IPS-NIHi11 (cell line): ENCODE data around the gene GRB10.

ENCODE experiments used
- DNase-seq: peaks from one replicate; pipeline ENCODE4 v3.0.0; 2012; ENCODE audit warnings: mixed read lengths, low spot score

GRB10 gene

GRCh38 chr7:50653126-50653864 lies 129.4 kb downstream of the GRB10 start:
- DNase-seq: no peak

GRCh38 chr7:50652400-50653125 lies 130.1 kb downstream of the GRB10 start:
- no peak for DNase-seq

DNA sequence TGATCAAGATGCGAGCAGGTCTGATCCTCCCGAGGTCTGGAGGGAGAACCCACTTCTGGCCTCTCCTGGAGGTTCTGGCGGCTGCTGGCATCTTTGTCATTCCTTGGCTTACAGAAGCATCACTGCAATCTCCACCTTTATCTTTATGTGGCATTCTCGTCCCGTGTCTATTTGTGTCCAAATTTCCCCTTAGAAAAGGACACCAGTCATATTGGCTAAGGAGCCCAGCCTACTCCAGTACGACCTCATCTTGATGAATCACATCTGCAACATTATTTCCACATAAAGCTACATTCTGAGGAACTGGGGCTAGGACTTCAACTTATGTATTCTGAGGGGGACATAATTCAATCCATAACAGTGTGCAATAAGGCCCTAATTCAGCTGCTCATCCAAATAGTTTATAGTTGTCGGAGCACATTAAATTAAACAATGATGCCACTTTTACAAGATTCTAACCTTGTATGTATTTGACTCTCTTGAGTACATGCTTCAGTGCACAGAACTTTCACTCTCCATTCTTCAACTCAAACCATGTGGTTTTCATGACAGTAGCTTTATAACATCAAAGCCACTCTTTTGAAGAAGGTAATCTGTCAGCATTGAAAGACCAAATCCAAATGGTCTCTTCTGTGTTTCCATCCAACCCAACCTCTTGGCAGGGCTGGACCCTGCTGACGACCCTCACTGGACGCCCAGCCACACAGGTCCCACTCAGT lies 131.3 kb downstream of the GRB10 start:
- no peak for DNase-seq

DNA sequence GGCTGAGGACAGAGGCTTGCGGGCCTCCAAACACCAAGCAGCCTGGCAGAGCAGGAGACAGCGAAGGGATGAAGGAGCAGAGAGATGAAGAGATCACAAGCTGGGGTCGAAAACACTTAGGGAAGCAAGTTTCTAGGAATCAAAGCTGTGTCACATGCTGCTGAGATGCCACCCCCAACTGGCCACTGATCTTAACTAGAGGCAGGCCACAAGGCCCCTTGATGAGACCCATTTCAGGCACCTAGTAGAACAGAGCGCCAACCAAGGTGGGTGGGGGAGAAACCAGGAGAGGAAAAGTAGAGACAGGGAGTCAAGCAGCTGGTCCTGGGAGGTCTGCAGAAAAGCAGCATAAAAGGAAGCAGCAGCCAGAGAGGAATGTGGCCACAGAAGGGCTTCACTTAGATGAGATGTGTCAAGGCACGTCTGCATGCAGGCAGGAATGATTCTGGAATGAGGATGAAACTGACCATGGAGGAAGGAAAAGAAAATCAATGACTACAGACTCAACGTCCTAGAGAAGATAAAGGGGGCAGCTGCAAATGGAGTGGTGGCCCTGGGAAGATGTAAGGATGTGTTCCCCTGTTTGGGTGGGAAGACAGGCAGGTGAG lies 132.5 kb downstream of the GRB10 start:
- DNase-seq: no peak

DNA sequence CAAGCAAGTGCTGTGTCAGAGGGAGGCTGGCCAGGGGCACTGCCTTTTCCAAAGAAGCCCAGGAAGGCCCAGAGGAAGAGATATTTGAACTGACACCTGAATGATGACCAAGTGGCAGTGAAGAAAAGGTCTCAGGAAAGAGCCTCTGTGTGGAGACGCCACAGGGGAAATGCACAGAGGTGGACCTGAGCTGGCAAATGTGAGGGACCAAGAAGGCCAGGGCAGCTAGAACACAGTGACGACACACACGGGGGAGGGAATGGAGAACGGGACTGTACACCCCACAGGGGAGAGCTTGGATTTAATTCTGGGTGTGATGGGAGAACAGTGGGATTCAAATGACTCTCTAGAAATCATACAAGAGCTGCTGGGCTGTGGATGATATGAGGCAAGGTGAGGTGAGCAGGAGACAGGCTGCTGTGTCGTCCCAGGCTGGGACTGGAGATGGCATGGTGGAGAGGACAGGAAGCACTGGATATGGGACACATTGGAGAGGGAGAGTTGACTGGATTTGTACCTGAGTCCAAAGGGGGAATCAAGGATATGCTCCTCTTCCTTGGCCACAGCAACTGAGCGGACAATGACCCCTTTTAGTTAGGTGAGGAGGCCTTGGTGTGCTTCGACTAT lies 133.3 kb downstream of the GRB10 start:
- no peak for DNase-seq

DNA sequence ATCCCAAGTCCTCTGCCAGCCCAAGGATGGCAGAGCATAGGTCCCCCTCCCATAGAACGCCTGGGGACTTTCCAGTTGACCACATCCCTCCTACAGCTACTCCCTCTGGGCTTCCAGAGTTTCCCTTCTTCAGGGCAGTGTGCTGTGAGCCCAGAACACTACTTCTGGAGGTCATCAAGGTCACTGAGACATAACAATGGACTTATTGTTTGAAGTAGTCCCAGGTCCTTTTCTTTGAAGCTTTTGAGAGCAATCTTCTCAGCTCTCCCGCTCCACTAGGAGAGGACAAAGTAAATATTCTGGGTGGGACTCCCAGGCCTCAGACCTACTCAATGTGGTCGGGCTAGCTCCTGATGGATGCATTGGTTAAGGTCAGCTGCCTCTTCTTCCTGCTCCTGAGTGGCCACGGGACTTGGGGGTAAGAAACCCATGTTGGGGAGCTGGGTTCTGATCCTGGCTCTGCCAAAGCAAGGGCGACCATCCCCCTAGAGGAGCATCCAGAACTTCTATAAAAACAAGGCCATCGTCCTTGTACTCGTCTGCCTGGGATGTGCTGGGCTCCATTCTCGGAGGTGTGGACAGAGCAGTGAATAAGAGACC lies 134.0 kb downstream of the GRB10 start:
- DNase-seq: no peak

GRCh38 chr7:50648076-50648475 lies 134.6 kb downstream of the GRB10 start:
- no peak for DNase-seq

GRCh38 chr7:50647286-50647980 lies 135.3 kb downstream of the GRB10 start:
- DNase-seq: no peak

GRCh38 chr7:50646069-50646468 lies 136.6 kb downstream of the GRB10 start:
- DNase-seq: no peak

DNA sequence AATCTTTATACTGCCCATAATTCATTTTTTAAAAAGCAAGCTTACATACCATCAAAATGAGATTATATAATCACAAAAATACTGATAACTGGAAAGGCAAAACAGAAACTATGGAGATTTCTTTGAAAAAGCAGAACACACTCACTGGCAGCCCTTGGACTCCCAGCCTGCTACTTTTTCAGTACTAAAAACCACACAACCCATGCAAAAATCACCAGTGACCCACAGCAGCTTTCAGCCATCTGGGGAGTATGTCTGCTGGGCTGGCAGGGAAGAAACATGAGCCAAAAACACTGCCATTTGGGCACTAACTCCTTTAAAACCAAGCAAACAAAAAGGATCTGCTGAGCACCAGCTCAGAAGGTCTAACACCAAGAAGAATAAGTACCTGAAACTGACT lies 137.5 kb downstream of the GRB10 start:
- no peak for DNase-seq

- DNase-seq: no peak
These were observed 138.1 kb downstream of the GRB10 start for GRCh38 chr7:50644586-50644985.

DNA sequence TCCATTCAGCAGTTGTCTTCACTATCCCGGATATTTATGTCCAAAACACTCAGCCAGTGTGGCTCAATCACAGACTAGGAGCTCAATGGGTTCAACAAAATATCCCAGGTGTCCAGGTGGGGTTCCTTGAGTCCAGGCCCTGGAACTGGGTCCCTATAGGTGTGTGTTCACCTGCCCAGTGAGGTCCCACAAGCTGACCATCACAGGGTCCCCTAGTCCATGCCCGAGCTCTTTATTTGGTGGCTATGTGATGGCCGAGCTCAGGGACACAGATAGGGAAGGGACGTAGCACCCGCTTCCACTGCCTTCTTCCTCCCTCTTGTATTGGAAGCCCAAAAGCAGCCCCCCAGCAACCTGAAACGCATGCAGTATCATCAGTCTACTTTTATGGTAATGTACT lies 138.6 kb downstream of the GRB10 start:
- DNase-seq: no peak

- no peak for DNase-seq
These were observed 141.0 kb downstream of the GRB10 start for GRCh38 chr7:50641442-50642405.

- no peak for DNase-seq
These were observed 141.9 kb downstream of the GRB10 start for GRCh38 chr7:50640779-50641178.

DNA sequence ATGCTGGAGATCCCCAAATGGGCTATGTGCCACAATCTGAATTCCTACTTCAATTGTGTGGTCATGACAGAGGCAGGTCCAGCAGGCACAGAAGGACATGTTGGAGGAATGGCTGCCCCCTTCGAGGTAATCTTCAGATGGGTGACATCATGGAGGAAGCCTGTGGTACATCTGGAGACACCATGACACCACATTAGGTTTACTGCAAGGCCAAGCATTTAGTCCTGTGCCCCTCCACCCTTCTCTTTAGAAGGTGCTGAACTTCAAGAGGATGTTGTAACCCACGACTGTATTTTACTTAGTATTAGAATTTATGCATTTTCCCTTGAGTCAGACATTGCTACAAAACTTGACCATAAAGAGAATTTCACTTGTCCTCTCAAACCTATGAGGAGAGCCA lies 142.4 kb downstream of the GRB10 start:
- no peak for DNase-seq

DNA sequence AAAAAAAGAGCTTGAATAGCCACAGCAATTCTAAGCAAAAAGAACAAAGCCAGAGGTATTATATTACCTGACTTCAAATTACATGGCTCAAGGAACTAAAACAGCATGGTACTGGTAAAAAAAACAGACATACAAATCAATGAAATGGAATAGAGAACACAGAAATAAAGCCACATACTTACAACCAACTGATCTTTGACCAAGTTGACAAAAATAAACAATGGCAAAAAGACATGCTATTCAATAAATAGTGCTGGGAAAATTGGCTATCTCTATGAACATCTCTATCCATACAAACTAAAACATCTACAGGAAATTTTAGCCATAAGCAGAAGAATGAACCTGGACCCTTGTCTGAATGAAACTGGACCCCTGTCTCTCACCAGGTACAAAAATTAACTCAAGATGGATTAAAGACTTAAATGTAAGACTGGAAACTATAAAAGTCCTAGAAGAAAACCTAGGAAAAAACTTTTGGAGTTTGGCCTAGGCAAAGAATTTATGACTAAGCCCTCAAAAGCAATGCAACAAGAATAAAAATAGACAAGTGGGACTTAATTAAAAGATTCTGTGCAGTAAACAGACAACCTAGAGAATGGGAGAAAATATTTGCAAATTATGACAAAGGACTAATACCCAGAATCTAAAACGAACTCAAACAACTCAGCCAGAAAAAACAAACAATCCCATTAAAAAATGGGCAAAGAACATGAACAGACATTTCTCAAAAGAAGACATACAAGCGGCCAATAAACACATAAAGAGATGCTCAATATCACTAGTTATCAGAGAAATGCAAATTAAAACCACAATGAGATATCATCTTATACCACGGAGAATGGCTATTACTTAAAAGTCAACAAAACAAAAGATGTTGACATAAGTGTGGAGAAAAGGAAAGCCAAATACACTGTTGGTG lies 144.7 kb downstream of the GRB10 start:
- no peak for DNase-seq

- DNase-seq: no peak
These were observed 148.3 kb downstream of the GRB10 start for GRCh38 chr7:50634378-50634777.

DNA sequence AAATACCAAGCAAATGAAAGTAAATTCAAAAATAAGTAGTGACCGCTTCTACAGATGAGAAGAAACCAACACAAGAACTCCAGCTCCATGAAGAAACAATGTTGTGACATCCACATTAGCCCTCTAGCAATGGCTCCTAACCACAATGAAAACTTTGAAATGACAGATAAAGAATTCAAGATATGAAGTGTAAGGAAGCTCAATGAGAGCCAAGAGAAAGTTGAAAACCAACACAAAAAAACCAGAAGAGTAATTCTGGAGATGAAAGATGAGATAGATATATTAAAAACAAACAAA lies 149.3 kb downstream of the GRB10 start:
- DNase-seq: no peak
